ENCODE data around the gene RGS14.

DNA sequence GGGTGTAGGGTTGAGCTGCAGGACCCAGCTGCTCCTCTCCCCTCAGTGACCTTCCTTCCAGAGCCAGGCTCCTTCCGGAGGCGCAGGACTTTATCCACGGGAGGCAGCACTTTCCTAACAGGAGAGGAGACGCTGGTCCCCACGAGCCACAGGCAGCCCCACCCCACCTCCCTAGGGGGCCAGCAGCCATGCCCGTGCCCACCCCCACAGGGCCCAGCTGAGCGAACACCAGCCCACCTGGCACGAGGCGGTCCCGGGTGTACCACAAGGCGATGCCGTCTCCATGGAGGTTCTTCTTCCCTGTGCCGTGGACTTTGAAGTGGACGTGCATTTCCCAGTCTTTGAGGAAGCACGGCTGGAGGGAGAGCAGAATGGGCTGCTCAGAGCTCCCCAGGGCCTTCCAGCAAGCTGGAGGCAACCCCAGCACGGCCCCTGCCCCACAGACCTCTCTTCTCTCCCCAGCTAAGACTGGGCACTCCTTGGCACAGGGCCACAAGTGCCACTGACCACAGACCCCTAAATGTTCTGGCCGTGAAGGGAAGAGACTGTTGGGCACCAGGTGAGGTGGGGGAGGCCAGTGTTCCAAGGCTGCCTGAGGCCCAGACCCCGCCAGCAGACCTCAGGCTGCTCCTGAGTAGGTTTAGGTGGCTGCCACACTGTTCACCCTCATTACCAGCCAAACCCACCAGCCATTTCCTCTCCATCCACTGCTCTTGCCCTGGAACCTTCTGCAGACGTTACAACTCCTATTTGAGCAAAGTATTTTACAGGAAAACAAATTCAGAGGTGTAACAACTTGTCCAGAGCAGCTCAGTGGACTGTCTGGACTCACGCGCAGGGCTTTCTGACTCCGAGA lies 19.2 kb upstream of the RGS14 start:
- TF ChIP-seq, protein P1, sequence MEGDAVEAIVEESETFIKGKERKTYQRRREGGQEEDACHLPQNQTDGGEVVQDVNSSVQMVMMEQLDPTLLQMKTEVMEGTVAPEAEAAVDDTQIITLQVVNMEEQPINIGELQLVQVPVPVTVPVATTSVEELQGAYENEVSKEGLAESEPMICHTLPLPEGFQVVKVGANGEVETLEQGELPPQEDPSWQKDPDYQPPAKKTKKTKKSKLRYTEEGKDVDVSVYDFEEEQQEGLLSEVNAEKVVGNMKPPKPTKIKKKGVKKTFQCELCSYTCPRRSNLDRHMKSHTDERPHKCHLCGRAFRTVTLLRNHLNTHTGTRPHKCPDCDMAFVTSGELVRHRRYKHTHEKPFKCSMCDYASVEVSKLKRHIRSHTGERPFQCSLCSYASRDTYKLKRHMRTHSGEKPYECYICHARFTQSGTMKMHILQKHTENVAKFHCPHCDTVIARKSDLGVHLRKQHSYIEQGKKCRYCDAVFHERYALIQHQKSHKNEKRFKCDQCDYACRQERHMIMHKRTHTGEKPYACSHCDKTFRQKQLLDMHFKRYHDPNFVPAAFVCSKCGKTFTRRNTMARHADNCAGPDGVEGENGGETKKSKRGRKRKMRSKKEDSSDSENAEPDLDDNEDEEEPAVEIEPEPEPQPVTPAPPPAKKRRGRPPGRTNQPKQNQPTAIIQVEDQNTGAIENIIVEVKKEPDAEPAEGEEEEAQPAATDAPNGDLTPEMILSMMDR (IDR thresholded peaks at IDR 0.05; ENCODE audit: insufficient read depth, low read length, poor library complexity, severe bottlenecking): no peak
- TF ChIP-seq EZH2phosphoT487 (conservative IDR thresholded peaks at IDR 0.05; ENCODE audit: low read length): no peak
